GM21723 (cell line): ENCODE results near the gene FA2H.
"Not testable (repeated sequence)": the region's sequence is repeated elsewhere in the genome, so short reads cannot be mapped to it uniquely, and the experiment has no call there.

Source experiments
- ATAC-seq: cut with Tn5 transposase; IDR thresholded peaks from one replicate; pipeline ENCODE4 v1.9.1; 2021; ENCODE audit warnings: mild to moderate bottlenecking, moderate library complexity; ENCODE audit not compliant: unreplicated experiment

Gene FA2H

DNA sequence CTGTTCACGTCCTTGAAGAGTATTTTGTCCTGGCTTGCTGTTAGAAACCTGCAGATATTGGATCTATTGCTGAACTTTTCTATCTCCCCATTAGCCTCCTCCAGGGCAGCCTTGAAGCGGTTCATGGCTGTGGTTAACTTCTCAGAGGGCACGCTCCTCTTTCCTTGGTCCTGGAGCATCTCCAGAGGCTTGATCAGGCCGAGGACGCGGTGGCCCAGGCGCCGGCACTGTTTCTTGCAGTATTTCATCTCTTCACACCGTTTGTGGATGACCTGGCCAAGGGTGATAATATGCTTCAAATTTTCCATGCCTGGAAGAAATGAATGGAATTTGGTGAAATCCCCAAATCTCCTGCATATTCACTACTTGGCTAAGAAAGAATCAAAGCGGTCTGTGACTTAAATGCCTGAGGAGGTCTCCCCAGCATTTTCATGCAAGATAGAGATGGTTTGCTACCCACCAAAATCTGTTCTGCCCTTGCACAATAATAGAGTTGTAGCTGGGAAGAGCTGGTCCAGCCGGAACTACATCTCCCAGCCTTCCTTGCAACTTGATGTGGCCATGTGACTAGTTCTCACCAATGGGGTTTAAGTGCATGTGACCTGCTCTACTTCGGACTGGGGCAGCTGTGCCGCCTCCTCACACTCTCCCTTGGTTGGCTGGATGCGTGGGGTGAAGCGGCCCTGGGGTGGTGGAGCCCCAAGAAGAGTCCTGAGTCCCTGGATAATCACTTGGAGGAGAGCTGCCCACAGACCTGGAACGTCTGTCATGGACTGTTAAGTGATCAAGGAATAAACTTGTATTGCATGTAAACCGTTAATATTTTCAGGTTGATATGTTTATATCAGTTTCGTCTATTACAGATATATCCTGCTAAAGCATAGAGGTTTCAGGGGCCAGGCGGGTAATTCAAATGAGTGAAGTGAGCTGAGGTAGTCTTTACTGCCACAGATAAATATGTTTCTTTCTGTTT is 78.9 kb downstream of the FA2H start:
- ATAC-seq = peak; percentile 80

DNA sequence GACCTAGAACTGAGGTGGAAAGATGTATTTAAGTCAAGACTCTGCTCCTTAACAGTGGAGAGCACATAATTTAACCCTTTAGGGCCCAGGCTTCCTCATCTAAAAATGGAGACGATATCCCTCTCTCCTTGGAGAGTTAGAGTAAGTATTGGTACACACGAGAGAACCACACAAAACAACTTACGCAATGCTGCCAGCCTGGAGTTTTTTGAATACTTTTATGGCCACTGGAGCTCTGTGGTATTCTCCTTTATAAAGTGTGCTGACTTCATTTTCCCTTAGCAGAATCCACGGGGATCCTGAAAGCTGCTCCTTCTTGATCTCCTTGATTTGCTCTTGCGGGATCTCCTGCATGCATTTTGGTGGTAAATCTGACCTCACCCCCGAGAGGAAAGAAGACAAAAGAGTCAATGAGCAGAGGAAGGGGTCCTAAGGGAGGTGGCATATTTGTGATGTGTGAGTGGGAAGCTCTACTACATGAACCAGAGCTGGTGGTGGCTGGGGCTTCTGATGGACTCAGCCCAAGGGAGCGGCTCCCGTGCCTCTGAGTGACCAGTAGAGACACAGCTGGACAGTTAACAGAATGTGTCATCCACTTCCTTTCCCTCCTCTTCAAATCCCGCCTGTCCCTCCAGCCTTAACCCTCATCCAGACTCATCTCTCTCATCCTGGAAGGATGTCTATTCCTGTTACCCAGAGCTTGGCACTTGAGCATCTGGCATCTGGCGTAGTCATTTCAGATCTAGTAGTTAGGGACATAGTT is 83.3 kb downstream of the FA2H start:
- ATAC-seq = no peak

DNA sequence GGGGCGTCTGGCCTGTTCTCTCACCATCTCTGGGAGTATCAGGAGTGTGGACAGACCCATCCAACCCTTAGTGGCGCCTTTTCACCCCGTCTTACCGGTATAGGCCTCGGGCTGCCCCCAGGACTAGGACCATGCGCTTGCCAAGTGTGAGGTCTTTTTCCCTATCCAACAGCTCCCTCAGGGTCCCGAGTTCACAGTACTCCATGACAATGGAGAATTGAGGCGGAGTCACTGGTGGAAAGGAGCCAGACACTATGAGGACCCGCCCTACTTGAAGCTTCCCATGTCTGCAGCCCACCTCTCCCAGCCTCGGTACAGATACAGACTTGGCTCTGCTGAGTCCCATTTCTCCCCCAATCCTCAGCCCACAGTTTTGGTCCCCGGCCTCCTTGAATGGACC is 92.1 kb downstream of the FA2H start:
- no peak for ATAC-seq

DNA sequence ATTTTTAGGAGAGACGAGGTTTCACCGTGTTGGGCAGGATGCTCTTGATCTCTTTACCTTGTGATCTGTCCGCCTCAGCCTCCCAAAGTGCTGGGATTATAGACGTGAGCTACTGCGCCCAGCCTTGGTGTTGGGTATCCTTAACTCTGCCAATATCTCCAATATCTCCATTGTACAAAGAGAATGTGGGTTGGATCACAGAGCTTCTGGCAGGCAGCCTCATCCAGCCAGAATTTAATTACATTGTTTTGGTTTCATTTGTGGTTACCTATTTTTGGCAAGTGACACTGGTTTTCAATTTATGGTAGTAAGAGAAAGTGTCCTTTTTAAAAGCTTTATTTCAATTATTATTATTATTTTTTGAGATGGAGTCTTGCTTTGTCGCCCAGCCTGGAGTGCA is 93.9 kb downstream of the FA2H start:
- ATAC-seq = no peak

DNA sequence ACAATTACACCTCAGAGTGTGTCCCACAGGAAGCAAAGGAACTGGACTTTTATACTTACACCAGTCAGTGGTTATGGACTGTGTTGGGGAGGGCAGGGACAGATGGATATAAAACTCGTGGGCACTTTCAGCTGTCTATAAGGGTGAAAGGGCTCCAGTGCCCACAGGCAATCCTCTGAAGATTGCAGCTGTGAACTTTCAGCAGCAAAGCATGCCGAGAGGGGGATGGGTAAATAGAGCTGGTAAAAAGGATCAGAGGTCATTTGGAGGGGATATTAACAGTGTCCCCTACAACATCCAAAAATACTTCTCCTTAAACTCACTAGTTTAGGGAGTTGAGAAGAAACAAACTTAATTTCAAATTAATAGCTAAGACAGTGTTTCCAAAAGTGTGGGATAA is 94.6 kb downstream of the FA2H start:
- ATAC-seq = no peak

DNA sequence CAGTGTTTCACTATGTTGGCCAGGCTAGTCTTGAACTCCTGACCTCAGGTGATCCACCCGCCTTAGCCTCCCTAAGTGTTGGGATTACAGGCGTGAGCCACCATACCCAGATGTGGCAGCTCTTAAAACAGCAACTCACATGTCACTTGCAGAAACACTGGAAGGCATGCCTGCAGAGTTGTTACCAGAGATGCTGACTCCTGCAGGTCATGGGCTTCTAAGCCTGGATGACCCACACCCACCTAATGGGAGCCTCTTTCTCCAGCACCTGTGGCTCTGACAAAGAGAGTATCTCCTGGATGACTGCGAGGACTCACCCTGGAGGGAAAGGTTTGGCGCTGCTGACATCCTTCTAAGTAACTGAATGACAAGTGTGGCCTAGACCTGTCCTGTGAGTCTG is 96.8 kb downstream of the FA2H start:
- no peak for ATAC-seq

DNA sequence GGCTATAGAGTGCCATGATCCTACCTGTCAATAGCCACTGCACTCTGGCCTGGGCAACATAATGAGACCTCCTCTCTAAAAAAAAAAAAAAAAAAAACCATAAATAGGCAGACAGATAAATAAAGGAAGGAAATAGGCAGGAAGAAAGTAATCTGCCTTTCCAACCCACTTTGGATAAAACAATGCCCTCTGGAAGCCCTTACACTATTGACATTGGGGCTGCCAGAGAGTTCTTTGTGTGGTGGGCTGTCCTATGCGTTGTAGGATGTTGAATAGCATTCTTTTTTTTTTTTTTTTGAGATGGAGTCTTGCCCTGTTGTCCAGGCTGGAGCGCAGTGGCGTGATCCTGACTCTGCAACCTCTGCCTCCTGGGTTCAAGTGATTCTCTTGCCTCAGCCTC is 100.7 kb downstream of the FA2H start:
- ATAC-seq = no peak

DNA sequence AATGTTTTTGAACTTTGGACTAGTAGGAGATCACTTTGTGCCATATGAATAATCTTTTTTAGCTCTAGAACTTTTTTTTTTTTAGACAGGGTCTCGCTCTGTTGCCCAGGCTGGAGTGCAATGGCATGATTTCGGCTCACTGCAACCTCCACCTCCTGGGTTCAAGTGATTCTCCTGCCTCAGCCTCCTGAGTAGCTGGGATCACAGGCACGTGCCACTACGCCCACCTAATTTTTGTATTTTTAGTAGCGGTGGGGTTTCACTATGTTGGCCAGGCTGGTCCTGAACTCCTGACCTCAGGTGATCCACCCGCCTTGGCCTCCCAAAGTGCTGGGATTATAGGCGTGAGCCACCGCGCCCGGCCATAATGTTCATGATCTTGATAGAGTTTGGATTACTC is 105.7 kb downstream of the FA2H start:
- ATAC-seq = not testable (repeated sequence)

DNA sequence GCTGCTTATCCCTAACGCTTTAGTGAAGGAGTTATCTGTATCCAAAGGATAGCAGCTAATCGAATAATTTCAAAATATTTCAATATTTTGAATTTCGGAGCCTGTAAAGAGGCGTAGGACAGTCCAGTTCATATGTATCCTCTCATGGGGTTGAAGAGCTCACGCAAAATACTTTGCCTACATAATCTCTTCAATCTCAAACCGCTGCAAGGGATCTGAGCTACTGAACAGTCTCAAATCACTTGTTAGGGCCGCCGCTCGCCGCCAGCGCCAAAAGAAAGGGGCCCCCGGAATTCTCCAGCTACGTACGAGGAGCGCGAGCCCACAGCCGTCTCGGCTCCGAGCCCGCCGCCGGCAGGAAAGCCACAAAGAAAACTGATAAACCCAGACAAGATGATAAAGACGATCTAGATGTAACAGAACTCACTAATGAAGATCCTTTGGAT is 107.3 kb downstream of the FA2H start:
- no peak for ATAC-seq

DNA sequence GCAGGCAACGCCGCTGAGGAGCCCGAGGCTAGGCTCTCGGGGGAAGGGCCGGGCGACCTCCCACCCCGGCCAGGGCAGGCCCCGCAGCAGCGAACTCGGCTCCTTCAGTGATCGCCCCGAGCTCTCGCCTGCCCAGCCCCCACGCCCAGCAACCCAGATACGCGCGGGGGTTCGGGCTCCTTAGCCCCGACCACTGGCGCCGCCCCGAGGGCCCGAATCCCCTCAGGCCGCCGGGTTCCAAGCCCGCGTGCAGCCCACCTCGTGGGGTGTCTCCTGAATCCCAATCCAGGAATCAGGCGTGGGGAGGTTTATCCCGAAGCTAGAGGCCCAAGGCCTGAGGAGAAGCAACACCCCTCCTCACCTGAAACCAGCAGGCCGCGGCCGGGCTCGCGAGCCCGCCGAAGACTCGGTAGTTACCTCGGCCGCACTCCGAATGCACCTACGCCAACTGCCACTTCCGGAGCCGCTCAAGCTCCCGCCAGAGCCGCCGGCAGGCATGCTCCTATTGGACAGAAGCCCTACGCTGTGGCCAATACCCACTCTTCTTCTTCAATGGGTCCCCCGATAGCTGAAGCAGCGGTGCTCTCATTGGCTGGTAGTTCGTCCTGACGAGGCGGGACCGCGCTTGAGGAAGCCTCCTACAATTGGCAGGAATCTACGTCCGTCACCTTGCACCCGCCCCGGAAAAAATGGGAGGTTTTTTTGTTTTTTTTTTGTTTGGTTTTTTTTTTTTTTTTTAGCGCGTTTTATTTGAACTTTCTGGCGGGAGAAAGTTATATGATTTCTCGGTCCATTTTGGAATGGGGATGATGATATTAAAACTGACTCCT is 108.0 kb downstream of the FA2H start, which contains the start of gene RFWD3:
TSS of gene RFWD3 (minus strand) at position 453 of the 830 bp plus-strand sequence. CDS start 5,428 bp downstream, outside the sequence.
- ATAC-seq = peak; percentile 100

DNA sequence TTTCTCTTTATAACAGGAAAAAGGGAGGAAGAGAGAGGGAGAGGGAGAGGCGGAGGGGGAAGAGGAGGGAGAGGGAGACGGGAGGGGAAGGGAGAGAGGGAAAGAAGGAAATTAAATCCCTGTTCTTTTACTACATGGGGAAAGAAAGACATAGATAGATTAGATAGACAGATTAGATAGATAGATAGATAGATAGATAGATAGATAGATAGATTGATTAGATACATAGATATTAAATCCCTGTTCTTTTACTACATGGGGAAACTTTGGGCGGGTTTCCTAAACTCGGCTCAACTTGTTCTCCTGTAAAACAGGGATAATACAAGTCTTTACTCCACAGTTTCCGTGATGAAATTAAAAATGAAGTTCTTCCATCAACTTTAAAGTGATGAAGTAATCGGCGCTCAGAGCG is 108.6 kb downstream of the FA2H start:
- ATAC-seq = no peak
